ENCODE data around the gene PIBF1.

DNA sequence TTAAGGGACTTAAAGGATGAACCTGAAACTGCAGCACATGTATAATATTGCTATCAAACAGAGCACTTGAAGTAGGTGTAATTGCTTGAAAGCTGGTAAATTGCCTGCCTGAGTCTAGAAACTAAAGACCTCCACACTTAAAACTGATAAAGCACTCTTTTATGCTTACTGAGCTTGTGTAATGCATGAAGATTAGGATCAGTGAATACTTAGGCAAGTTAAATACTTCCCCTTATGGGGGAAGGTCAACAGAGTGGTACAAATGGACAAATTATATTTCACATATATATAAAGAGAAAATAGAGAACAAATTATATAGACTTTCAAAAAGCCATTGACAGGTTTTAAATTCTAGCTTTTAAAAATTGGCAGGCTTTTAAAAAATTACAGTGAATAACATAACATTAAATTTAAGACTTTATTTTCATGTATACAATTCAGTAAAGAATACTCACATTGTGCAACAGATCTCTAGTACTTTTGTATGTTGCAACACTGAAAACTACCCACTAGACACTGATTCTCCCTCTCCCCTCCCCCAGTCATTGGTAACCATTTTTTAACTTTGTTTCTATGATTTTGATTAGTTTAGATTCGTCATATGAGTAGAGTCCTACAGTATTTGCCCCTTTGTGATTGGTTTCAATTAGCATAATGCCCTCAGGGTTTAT lies 23.9 kb downstream of the PIBF1 start:
- TF ChIP-seq, protein P1, sequence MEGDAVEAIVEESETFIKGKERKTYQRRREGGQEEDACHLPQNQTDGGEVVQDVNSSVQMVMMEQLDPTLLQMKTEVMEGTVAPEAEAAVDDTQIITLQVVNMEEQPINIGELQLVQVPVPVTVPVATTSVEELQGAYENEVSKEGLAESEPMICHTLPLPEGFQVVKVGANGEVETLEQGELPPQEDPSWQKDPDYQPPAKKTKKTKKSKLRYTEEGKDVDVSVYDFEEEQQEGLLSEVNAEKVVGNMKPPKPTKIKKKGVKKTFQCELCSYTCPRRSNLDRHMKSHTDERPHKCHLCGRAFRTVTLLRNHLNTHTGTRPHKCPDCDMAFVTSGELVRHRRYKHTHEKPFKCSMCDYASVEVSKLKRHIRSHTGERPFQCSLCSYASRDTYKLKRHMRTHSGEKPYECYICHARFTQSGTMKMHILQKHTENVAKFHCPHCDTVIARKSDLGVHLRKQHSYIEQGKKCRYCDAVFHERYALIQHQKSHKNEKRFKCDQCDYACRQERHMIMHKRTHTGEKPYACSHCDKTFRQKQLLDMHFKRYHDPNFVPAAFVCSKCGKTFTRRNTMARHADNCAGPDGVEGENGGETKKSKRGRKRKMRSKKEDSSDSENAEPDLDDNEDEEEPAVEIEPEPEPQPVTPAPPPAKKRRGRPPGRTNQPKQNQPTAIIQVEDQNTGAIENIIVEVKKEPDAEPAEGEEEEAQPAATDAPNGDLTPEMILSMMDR (IDR thresholded peaks at IDR 0.05; ENCODE audit: insufficient read depth, low read length) = no peak
- TF ChIP-seq, protein P2, sequence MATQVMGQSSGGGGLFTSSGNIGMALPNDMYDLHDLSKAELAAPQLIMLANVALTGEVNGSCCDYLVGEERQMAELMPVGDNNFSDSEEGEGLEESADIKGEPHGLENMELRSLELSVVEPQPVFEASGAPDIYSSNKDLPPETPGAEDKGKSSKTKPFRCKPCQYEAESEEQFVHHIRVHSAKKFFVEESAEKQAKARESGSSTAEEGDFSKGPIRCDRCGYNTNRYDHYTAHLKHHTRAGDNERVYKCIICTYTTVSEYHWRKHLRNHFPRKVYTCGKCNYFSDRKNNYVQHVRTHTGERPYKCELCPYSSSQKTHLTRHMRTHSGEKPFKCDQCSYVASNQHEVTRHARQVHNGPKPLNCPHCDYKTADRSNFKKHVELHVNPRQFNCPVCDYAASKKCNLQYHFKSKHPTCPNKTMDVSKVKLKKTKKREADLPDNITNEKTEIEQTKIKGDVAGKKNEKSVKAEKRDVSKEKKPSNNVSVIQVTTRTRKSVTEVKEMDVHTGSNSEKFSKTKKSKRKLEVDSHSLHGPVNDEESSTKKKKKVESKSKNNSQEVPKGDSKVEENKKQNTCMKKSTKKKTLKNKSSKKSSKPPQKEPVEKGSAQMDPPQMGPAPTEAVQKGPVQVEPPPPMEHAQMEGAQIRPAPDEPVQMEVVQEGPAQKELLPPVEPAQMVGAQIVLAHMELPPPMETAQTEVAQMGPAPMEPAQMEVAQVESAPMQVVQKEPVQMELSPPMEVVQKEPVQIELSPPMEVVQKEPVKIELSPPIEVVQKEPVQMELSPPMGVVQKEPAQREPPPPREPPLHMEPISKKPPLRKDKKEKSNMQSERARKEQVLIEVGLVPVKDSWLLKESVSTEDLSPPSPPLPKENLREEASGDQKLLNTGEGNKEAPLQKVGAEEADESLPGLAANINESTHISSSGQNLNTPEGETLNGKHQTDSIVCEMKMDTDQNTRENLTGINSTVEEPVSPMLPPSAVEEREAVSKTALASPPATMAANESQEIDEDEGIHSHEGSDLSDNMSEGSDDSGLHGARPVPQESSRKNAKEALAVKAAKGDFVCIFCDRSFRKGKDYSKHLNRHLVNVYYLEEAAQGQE (IDR thresholded peaks at IDR 0.05; ENCODE audit: insufficient replicate concordance, low read depth) = no peak
- no peak for TF ChIP-seq POLR2AphosphoS5 (IDR thresholded peaks at IDR 0.05; ENCODE audit: low read depth)

All from HL-60 (cell line).